ENCODE data around the gene FOXJ2. TPM values are rescaled to one million over a fixed set of nuclear protein-coding genes. Genes with fewer than 3 reads are reported as not detected.
A peak's percentile ranks its signal among the peaks of the same experiment; 100 is the strongest.

Gene FOXJ2
- total and polyA plus RNA-seq, 10 of the 15 experiments (the other 5 are each of a cell fraction or from before 2014, with no cell fraction given) = 1.4 to 9.3 (median 4.8) TPM

DNA sequence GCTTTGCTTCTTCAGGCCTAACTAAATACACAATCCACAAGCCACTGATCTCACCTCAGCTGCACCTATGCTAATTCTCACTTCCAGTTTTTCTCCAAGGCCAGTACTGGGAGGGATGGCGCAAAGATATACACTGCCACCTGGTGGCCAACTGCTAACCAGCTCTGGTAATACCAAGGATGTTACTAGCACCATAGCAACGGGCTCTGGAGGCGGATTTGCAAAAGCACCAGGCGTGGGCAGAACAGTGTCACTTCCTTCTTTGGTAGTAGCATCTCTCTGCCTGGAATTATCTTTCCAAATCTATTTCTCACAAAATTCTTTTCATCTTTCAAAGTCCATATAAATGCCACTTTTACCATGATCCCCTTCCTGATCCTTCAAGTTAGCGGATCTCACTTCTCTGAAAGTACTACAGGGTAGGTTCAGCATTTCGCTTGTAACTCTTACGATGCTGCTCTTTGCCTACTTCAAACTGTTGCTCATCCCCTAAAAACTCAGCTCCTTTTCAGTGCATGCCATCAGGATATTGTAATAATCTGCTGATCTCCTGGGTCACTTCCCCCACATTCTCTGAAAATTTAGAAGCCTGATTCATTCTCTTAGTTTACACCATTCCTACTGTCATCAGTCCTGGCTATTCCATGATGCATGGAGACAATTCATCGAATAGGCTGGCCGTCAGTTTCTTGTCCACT, 37.1 kb upstream of the FOXJ2 start (continued):
- TF ChIP-seq, protein P1, sequence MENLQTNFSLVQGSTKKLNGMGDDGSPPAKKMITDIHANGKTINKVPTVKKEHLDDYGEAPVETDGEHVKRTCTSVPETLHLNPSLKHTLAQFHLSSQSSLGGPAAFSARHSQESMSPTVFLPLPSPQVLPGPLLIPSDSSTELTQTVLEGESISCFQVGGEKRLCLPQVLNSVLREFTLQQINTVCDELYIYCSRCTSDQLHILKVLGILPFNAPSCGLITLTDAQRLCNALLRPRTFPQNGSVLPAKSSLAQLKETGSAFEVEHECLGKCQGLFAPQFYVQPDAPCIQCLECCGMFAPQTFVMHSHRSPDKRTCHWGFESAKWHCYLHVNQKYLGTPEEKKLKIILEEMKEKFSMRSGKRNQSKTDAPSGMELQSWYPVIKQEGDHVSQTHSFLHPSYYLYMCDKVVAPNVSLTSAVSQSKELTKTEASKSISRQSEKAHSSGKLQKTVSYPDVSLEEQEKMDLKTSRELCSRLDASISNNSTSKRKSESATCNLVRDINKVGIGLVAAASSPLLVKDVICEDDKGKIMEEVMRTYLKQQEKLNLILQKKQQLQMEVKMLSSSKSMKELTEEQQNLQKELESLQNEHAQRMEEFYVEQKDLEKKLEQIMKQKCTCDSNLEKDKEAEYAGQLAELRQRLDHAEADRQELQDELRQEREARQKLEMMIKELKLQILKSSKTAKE (IDR thresholded peaks at IDR 0.05; ENCODE audit: low read depth, poor library complexity, severe bottlenecking) = peak; percentile 59
- TF ChIP-seq, protein P2, sequence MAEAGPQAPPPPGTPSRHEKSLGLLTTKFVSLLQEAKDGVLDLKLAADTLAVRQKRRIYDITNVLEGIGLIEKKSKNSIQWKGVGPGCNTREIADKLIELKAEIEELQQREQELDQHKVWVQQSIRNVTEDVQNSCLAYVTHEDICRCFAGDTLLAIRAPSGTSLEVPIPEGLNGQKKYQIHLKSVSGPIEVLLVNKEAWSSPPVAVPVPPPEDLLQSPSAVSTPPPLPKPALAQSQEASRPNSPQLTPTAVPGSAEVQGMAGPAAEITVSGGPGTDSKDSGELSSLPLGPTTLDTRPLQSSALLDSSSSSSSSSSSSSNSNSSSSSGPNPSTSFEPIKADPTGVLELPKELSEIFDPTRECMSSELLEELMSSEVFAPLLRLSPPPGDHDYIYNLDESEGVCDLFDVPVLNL (IDR thresholded peaks at IDR 0.05; ENCODE audit: low read depth, low read length) = no peak
- TF ChIP-seq EGR1 (IDR thresholded peaks at IDR 0.05; ENCODE audit: borderline replicate concordance in 1 of 2, low read depth in 2 of 2, low read length in 2 of 2) (peak in 1 of 2 experiments; percentile 80; a peak in 2 of 3 replicates), ZNF217 (IDR thresholded peaks at IDR 0.05) (no peak), RB1 (IDR thresholded peaks at IDR 0.05; ENCODE audit: borderline replicate concordance) (0 out of 2 replicates have a peak, but pooled peaks have one; percentile 23), SP1 (IDR thresholded peaks at IDR 0.05; ENCODE audit: low read depth, low read length) (peak; percentile 48), CEBPB (IDR thresholded peaks at IDR 0.05; ENCODE audit: borderline replicate concordance in 1 of 2, low read depth in 2 of 2, low read length in 2 of 2) (no peak), EED (IDR thresholded peaks at IDR 0.05; ENCODE audit: low read depth) (peak; percentile 72), ASH2L (IDR thresholded peaks at IDR 0.05; ENCODE audit: borderline replicate concordance, low read depth) (no peak), ZNF384 (IDR thresholded peaks at IDR 0.05; ENCODE audit: borderline replicate concordance, low read depth, low read length) (no peak), POLR2A (IDR thresholded peaks at IDR 0.05; ENCODE audit: low read depth, low read length) (no peak)
- TF ChIP-seq, protein P3, sequence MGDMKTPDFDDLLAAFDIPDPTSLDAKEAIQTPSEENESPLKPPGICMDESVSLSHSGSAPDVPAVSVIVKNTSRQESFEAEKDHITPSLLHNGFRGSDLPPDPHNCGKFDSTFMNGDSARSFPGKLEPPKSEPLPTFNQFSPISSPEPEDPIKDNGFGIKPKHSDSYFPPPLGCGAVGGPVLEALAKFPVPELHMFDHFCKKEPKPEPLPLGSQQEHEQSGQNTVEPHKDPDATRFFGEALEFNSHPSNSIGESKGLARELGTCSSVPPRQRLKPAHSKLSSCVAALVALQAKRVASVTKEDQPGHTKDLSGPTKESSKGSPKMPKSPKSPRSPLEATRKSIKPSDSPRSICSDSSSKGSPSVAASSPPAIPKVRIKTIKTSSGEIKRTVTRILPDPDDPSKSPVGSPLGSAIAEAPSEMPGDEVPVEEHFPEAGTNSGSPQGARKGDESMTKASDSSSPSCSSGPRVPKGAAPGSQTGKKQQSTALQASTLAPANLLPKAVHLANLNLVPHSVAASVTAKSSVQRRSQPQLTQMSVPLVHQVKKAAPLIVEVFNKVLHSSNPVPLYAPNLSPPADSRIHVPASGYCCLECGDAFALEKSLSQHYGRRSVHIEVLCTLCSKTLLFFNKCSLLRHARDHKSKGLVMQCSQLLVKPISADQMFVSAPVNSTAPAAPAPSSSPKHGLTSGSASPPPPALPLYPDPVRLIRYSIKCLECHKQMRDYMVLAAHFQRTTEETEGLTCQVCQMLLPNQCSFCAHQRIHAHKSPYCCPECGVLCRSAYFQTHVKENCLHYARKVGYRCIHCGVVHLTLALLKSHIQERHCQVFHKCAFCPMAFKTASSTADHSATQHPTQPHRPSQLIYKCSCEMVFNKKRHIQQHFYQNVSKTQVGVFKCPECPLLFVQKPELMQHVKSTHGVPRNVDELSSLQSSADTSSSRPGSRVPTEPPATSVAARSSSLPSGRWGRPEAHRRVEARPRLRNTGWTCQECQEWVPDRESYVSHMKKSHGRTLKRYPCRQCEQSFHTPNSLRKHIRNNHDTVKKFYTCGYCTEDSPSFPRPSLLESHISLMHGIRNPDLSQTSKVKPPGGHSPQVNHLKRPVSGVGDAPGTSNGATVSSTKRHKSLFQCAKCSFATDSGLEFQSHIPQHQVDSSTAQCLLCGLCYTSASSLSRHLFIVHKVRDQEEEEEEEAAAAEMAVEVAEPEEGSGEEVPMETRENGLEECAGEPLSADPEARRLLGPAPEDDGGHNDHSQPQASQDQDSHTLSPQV (IDR thresholded peaks at IDR 0.05) = no peak
- TF ChIP-seq, protein P4, sequence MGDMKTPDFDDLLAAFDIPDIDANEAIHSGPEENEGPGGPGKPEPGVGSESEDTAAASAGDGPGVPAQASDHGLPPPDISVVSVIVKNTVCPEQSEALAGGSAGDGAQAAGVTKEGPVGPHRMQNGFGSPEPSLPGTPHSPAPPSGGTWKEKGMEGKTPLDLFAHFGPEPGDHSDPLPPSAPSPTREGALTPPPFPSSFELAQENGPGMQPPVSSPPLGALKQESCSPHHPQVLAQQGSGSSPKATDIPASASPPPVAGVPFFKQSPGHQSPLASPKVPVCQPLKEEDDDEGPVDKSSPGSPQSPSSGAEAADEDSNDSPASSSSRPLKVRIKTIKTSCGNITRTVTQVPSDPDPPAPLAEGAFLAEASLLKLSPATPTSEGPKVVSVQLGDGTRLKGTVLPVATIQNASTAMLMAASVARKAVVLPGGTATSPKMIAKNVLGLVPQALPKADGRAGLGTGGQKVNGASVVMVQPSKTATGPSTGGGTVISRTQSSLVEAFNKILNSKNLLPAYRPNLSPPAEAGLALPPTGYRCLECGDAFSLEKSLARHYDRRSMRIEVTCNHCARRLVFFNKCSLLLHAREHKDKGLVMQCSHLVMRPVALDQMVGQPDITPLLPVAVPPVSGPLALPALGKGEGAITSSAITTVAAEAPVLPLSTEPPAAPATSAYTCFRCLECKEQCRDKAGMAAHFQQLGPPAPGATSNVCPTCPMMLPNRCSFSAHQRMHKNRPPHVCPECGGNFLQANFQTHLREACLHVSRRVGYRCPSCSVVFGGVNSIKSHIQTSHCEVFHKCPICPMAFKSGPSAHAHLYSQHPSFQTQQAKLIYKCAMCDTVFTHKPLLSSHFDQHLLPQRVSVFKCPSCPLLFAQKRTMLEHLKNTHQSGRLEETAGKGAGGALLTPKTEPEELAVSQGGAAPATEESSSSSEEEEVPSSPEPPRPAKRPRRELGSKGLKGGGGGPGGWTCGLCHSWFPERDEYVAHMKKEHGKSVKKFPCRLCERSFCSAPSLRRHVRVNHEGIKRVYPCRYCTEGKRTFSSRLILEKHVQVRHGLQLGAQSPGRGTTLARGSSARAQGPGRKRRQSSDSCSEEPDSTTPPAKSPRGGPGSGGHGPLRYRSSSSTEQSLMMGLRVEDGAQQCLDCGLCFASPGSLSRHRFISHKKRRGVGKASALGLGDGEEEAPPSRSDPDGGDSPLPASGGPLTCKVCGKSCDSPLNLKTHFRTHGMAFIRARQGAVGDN (IDR thresholded peaks at IDR 0.05) = no peak
- TF ChIP-seq, protein P5, sequence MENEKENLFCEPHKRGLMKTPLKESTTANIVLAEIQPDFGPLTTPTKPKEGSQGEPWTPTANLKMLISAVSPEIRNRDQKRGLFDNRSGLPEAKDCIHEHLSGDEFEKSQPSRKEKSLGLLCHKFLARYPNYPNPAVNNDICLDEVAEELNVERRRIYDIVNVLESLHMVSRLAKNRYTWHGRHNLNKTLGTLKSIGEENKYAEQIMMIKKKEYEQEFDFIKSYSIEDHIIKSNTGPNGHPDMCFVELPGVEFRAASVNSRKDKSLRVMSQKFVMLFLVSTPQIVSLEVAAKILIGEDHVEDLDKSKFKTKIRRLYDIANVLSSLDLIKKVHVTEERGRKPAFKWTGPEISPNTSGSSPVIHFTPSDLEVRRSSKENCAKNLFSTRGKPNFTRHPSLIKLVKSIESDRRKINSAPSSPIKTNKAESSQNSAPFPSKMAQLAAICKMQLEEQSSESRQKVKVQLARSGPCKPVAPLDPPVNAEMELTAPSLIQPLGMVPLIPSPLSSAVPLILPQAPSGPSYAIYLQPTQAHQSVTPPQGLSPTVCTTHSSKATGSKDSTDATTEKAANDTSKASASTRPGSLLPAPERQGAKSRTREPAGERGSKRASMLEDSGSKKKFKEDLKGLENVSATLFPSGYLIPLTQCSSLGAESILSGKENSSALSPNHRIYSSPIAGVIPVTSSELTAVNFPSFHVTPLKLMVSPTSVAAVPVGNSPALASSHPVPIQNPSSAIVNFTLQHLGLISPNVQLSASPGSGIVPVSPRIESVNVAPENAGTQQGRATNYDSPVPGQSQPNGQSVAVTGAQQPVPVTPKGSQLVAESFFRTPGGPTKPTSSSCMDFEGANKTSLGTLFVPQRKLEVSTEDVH (IDR thresholded peaks at IDR 0.05; ENCODE audit: low read depth, partially characterized antibody) = no peak
